Left ventricle myocardium inferior (tissue), 1 donor: ENCODE measurements around the gene CAMKMT. TPM values are rescaled to one million over a fixed set of nuclear protein-coding genes. Genes with fewer than 3 reads are reported as not detected.

Experiments
- DNase-seq: peaks from one replicate; pipeline ENCODE4 v3.0.0-alpha.2; 2020
- H3K27ac ChIP-seq: fragments of 200-600 bp; replicated peaks from 2 replicates; pipeline ENCODE4 v1.8.0; 2021
- H3K27me3 ChIP-seq: fragments of 200-600 bp; 2 replicates; pipeline ENCODE4 v1.8.0; 2021; ENCODE audit warnings: low read depth
- H3K36me3 ChIP-seq: fragments of 200-600 bp; 2 replicates; pipeline ENCODE4 v1.8.0; 2021
- H3K4me1 ChIP-seq: fragments of 200-600 bp; 2 replicates; pipeline ENCODE4 v1.8.0; 2021
- H3K4me3 ChIP-seq: fragments of 200-600 bp; 2 replicates; pipeline ENCODE4 v1.8.0; 2021; ENCODE audit warnings: mild to moderate bottlenecking, moderate library complexity
- H3K9me3 ChIP-seq: fragments of 200-600 bp; replicated peaks from 2 replicates; pipeline ENCODE4 v1.8.0; 2021
- CTCF ChIP-seq: fragments of 200-600 bp; IDR thresholded peaks from 2 replicates; pipeline ENCODE4 v1.8.0; 2021; ENCODE audit warnings: antibody characterized with exemption, mild to moderate bottlenecking, borderline replicate concordance
- intact Hi-C: fragments of 100-400 bp; cut with micrococcal nuclease; formaldehyde crosslinking; loops from one replicate; pipeline ENCODE4 v1.11.0; 2022
- total RNA-seq: library from RNA; stranded (reverse); fragmentation: NEBNext Ultra II Directional; extraction: Animal tissue kit (Norgen Biotek cat#: 25700); gene quantifications from one replicate; pipeline ENCODE4 v1.2.1, GENCODE V29; 2021
- donor health status: DM: no; HTN: yes; CAD: no; lungs with severe emphysema.

The CAMKMT gene
- total RNA-seq, 1 donor from 2014 or later, result 4.8 TPM

DNA sequence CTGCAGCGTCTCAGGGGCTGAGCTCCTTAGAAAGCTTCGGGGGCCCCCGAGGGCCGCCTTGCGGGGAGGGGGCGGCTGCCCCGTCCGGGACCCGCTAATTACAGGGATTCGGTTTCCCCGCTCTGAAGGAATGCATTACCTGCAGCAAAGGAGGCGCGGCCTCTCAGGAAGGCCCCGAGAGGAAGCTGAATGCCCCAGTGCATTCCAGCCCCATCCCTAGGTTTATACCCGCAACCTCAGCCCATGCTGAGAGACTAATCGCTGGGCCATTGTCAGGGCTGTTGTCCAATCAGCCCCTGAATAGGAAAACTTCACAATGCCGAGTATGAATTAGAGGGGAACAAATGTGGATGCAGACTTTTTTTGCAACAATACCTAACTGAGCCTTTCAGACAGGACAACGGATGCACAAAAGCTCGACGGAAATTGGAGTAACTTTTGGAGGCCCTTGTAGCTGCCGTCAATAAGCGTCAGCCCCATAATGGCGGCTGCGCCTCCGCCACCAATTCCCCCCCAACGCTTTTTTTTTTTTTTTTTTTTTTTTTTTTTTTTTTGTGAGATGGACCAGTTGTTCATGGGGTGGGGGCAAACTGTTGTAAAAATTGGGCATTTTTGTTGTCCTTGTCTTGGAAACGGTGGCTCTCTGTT, 441.2 kb downstream of the CAMKMT start:
- Histone ChIP-seq H3K27ac (no peak overlapping the region), H3K4me1 (peaks cover 25% of the 10 kb centered on the region), H3K9me3 (no peaks in the 10 kb centered on the region), H3K36me3 (no peaks in the 10 kb centered on the region), H3K4me3 (peak overlapping the region; percentile 46), H3K27me3 (peaks cover 100% of the 10 kb centered on the region)
- intact Hi-C loops, result no loop called here
- no peak for DNase-seq
- TF ChIP-seq CTCF, result no peak

GRCh38 chr2:44804406-44805265, 442.9 kb downstream of the CAMKMT start:
- H3K4me3 ChIP-seq, result no peak overlapping the region
- DNase-seq, result no peak
- H3K36me3 ChIP-seq, result no peaks in the 10 kb centered on the region
- intact Hi-C loops, result no loop called here
- no peak for TF ChIP-seq CTCF
- H3K4me1 ChIP-seq, result peaks cover 25% of the 10 kb centered on the region
- no peak overlapping the region for H3K27ac ChIP-seq
- peaks cover 100% of the 10 kb centered on the region for H3K27me3 ChIP-seq
- no peaks in the 10 kb centered on the region for H3K9me3 ChIP-seq

- no peak for DNase-seq
- Histone ChIP-seq H3K9me3 (no peaks in the 10 kb centered on the region), H3K36me3 (no peaks in the 10 kb centered on the region), H3K4me1 (peaks cover 23% of the 10 kb centered on the region), H3K4me3 (no peak overlapping the region), H3K27ac (no peak overlapping the region), H3K27me3 (peaks cover 100% of the 10 kb centered on the region)
- intact Hi-C loops, result no loop called here
- no peak for TF ChIP-seq CTCF
Measured at GRCh38 chr2:44805401-44806235, 443.9 kb downstream of the CAMKMT start.

DNA sequence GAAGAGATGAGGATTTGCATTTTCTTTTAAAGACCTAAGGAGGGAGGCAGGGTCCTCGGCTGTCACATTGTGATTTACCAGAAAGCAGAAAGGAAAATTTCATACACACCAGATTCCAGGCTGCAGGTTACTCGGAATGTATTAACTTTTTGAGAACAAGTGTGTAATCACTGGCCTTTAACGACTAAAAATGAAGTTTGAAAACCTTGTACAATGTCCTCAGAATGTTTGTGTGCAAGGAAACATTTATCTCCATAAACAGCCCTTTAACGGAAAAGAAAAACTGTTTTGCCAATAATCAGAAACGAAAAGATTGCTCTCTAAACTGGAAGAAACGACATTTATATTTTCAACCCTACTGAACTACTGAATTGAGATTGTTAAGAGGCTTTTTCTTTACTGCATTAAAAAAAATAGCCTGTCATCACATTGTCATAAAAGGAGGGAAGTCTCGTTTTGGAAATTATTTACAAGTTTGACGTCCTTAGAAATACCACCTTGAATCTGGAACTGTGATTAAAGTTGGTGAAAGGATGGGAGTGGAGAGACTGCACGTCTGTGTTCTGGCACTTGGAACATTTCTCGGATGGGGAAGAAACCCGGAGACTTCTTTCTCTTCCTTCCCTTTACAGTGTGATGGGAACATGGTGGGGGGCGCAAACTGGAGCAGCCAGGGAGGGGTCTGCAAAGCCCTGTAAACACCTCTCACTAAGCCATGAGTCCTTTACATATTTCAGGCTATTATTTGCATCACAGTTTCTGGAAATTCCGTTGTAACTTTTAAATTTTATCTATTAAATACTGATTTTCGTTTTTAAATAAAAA, 445.7 kb downstream of the CAMKMT start:
- H3K4me1 ChIP-seq, result peaks cover 5% of the 10 kb centered on the region
- DNase-seq, result no peak
- TF ChIP-seq CTCF, result no peak
- no peak overlapping the region for H3K27ac ChIP-seq
- H3K9me3 ChIP-seq, result no peaks in the 10 kb centered on the region
- peaks cover 100% of the 10 kb centered on the region for H3K27me3 ChIP-seq
- intact Hi-C loops, result no loop called here
- no peak overlapping the region for H3K4me3 ChIP-seq
- H3K36me3 ChIP-seq, result no peaks in the 10 kb centered on the region
